Stimulated activated CD4-positive, alpha-beta T cell treated with anti-CD3 and anti-CD28 coated beads, Interleukin-4, amount 100 ng/mL, for 48 hours (primary cell): Measurements from ENCODE around the gene ARID4B.
"Not testable (repeated sequence)": the region's sequence is repeated elsewhere in the genome, so short reads cannot be mapped to it uniquely, and the experiment has no call there.

Experiments
- DNase-seq, 2 donors: peaks; one replicate each; pipeline ENCODE4 v3.0.0-alpha.2; 2020; ENCODE audit warnings: low read depth in 2 of 2

Gene ARID4B

DNA sequence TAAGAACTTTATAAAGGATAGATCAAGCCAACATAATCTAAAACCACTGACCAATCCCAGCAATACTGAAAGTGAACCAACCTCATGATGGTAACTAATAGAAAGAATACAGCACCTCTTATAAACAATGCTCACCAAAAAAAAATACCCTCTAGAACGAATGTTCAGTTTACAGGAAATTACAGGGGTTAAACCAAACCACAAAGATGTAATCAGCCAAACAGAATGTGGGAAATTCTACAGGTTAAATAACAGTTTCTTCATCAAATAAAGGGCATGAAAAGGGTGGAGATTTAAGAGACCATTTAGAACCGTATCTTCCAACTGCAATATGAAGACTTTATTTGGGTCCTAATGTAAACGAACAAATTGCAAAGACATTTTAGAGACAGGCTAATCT is 30.4 kb downstream of the ARID4B start:
- no peak for DNase-seq

DNA sequence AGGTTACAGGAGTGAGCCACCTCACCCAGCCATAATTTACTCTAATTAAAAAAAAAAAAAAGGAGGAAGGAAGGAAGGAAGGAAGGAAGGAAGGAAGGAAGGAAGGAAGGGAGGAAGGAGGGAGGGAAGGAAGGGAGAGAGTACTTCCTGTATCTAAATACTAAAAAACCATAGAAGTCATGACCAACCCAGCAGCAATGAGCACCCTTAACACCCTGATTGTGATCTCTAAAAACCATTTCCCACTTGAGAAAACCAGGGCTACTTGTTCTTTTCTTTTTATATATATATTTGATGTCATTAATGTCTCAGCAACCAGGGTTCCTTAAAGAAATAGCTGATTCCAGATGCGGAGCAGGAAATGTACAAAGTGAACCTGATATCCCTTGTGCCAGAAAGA is 31.2 kb downstream of the ARID4B start:
- no peak for DNase-seq

DNA sequence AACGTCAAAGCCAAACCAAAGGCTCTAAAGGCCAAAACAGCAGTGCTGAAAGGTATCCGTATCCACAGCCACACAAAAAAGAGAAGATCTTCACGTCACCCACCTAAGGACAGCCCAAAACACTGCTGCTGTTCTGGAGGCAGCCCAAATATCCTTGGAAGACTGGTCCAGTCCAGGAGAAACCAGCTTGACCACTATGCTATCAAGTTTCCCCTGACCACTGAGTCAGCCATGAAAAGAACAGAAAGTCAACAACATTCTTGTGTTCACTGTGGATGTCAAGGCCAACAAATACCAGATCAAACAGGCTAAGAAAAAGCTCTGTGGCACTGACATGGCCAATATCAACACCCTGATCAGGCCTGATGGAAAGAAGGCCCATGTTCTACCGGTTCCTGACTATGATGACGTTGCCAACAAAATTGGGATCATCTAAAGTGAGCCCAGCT is 32.1 kb downstream of the ARID4B start:
- DNase-seq: no peak

DNA sequence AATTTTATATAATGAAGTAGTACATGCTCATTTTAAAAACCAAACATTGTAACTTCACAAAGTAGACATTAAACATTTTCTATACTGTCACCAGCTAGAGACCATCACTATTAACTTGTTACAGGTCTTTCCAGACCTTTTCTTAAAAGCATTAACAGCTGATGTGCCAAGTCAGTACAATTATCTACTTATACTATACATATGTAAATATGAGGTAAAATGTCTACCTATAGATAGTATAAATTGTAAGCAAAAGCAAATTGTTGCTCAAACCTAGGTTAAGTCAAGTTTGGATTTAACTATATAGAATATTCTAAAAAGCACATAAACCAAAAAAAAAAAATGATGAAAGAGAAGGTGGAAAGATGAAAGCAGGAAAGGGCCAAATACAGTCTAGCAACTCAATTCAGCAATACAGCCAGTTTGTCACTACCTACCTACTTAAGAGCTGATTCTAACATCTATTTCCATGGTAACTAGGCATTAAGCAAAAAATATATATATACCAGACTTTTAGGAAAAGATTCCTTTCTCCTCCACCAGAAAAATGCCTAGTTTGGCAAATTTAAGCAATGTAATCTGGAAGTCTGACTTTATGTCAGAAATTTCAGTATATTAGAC is 34.5 kb downstream of the ARID4B start:
- no peak for DNase-seq

DNA sequence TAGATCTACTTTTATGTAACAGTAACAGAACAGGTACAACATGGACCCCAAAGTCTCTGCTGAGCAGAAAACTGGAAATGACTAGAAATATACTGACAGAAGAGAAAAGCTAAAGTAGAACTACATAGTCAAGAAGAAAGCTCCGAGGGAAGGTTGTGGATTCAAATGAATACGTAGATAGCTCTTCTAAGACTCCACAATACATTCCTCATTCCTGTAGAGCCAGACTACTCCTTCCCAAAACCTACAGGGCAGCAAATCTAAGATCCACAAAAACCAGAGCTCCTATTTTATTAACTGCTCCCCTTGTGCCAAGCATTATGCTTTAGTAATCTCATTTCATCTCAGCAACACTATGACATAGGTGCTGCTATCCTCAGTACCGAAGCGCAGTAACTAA is 35.2 kb downstream of the ARID4B start:
- DNase-seq: no peak

DNA sequence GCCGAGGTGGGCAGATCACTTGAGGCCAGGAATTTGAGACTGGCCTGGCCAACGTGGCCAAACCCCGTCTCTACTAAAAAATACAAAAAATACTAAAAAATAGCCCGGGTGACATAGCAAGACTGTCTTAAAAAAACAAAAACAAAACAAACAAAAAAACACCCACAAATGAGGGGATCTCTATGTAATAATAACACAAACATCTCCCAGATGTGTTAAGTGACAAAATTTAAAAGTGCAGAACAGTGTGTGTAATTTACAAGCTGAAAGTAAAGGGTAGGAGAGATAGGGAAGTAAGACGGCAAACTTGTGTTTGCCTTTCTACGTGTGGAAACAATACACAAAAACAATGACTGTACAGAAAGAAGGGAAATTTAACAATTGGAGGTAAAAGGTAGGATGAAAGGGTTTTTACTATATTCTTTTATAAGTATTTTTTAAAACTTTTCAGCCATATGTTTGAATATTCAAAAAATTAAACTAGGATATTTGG is 36.3 kb downstream of the ARID4B start:
- DNase-seq: no peak

DNA sequence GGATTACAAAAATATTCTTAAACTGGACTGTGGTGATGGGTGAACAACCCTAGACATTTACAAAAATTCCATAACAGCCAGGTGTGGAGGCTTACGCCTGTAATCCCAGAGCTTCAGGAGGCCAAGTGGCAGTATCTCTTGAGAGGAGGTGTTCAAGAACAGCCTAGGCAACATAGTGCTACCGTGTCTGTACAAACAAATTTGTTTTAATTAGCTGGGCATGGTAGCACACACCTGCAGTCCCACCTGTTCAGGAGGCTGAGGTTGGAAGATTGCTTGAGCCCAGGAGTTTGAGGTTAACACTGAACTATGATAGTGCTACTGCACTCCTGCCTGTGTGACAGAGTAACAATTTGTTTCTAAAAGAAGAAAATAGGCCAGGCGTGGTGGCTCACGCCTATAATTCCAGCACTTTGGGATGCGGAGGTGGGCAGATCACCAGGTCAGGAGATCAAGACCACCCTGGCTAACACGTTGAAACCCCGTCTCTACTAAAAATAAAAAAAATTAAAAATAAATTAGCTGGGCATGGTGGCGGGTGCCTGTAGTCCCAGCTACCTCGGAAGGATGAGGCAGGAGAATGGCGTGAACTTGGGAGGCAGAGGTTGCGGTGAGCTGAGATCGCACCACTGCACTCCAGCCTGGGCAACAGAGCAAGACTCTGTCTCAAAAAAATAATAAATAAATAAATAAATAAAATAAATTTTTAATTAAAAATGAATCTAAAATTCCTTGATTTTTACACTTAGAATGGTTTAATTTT is 37.1 kb downstream of the ARID4B start:
- no peak for DNase-seq

DNA sequence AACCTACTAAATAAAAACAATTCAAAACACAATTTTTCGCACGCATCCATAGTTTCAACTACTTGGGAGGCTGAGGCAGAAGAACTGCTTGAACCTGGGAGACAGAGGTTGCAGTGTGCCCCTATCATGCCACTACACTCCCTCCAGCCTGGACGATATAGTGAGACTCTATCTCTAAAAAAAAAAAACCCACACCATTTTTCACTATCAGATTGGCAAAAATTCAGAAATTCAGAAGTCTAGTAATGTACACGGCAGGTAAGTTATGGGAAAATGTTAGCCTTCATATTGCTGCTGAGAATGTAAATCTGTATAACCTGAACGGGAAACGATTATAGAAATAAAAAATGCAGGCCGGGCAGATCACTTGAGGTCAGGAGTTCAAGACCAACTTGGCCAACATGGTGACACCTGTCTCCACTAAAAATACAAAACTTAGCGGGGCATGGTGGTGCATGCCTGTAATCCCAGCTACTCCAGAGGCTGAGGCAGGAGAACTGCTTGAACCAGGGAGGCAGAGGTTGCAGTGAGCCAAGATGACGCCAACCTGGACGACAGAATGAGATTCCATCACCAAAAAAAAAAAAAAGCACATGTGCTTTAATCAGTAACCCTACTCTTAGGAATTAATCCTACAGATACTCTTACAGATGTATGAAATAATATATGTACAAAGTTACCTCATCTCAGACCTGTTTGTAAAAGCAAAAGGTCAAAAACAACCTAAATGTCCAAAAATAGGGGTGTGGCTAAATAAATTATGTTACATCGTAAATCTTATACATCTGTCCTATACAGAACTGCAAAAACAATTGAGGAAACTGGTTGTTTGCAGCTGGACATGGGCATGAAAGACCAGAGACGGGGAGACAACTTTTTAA is 37.9 kb downstream of the ARID4B start:
- no peak for DNase-seq

DNA sequence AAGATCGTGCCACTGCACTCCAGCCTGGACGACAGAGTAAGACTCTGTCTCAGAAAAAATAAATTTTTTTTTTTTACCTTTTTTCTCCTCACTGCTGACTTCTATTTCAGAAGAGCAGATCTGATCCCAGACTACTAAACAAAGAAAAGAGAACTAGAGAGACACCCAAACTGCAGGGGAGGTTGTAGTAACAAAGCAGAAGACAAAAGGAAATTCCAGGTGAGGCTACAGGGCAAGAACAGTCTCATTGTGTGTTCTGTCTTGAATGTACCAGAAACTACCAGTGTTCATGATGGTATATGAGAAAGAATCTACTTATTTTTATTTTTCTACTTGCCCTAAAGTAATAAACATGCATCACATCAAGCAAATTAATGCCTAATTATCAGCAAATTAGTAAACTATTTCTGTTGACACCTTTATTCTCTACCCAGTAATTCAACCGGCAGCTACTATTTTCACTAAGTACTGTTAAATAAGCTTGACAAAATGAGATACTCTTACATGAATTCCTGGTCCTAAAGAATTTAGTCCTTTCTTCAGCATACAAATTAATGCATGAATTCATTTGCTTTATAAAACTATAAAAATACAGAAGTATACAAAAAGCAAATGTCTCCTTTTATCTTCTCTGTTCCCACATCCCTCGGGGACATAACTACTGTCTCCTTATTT is 40.6 kb downstream of the ARID4B start:
- DNase-seq: no peak

DNA sequence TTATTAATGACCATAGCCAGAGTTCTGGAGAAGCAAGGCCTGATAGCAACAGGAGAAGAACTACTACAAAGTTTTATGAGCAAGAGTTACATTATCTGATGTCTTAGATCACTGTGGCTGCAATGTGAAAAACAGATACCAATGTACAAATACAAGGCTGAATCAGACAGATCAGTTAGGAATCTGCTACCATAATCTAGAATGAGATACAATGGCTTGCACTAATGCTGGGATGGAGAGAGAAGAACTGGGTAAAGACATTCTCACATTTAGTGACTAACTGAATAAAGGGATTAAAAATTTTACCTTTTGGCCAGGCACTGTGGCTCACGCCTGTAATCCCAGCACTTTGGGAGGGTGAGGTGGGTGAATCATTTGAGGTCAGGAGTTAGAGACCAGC is 41.3 kb downstream of the ARID4B start:
- DNase-seq: peak in 1 of 2 donors; percentile 11

DNA sequence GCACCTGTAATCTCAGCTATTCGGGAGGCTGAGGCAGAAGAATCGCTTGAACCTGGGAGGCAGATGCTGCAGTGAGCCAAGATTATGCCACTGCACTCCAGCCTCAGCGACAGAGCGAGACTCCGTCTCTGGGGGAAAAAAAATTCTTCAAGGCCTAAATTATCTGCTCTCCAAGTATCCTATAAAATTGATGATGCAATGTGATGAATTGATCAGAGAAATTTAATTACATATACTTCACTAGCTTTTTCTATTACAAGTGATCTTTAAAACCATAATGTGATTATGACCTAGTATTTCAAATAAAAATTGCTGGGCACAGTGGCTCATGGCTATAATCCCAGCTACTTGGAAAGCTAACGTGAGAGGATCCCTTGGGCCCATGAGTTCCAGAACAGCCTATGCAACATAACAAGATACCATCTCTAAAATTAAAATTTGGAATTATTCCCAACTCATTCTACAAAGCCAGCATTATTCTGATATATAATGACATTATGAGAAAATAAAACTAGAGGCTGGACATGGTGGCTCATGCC is 43.7 kb downstream of the ARID4B start:
- no peak for DNase-seq

DNA sequence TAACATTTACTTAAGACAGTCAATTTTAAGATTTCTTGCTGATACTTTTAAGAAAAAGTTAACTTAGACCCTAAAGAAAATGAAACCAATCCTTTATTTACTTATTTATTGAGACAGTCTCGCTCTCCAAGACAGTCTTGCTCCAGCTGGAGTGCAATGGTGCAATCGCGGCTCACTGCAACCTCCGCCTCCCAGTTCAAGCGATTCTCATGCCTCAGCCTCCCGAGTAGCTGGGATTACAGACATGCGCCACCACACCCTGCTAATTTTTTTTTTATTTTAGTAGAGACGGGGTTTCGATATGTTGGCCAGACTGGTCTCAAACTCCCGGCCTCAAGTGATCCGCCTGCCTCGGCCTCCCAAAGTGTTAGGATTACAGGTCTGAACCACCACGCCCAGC is 44.3 kb downstream of the ARID4B start:
- not testable (repeated sequence) for DNase-seq

DNA sequence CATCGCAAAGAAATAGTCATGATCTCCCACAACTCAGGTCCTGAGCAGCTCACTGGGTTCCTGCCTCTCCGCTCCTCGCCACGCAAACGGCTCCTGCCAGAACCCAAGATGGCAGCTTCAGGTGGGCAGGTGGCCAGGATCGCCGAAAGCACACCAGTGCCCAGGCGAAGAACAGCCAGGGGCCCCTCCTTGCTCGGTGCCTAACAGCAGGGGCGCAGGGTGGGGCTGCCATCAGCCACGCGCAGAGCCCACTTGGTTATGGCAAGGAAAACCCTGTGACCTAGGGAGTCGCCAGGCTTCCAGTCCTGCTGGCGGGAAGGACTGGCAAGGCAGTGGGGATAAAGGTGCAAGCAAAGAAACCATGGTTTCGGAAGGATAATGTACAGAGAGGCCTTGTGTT is 47.5 kb downstream of the ARID4B start:
- no peak for DNase-seq

DNA sequence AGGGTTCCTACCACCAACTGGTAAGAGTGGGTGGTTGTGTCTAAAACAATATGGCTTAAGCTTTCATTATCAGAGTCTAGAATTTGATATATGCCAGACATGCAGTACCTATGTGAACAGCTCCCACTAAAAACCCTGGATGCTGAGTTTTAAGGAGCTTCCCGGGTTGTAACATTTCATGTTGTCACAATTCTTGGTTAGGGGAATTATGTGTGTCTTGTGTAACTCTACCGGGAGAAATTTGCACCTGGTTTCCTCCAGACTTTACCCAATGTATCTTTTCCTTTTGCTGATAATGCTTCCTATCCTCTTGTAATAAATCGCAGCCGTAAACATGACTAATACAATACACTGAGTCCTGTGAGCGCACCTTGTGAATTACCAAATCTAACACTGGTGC is 48.3 kb downstream of the ARID4B start:
- no peak for DNase-seq

DNA sequence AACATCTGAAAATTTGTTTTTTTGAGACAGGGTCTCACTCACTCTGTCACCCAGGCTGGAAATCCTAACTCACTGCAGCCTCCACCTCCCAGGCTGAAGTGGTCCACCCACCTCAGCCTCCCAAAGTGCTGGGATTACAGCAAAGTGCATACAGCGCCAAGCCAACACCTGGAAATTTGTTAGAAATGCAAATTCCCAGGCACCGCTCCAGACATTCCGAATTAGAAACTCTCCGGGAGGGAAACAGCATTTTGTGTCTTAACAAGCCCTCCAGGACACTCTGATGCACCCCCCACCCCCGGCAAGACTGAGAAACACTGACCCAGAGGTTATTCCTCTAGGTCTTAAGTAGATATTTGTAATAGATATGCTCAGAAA is 49.1 kb downstream of the ARID4B start:
- no peak for DNase-seq

DNA sequence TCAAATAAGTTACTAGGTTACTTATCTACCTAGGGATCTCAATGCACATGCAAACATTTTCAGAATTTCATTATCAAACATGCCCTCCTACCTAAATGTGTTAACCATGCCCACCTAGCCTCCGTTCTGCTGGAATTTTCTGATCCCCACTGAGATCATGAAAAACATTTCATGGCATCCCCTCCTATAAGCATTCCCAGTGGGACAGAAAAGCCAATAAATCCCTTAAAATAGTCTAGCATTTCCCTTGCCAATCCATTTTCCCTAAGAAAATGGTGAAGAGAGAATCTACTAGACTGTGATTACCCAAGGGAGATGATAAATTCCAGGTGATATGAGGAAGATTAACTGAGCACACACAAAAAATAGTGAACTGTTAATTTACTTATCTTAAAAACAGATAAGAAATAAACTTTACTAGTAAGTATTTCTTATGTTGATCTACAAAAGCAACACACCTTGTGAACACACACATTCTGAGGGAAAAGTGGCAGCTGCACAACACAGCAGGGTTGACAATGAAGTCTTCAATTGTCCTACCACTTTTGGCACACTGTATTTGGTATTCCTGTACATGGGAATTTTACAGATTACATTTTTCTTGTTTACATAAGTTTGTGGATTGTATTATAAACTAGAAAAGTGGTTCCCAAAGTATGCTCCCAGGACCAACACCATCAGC is 49.6 kb downstream of the ARID4B start:
- no peak for DNase-seq

DNA sequence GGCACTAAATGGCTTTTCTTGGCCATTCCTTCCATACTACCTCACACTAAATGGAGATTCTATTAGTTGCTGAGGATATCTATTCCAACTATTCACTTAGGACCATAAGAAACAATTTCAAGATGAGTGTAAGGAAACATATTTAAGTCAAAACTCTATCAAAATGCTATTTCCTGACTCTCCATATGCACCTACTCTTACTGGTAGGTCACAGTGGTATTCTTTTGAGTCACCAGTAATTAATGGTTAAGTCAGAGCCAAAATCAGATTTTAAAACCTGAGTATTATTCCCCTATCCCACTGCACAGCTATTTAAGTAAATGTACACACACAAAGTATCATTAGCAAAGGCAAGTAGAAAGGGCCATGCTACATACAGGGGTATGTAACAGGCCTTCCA is 50.3 kb downstream of the ARID4B start:
- DNase-seq: no peak

DNA sequence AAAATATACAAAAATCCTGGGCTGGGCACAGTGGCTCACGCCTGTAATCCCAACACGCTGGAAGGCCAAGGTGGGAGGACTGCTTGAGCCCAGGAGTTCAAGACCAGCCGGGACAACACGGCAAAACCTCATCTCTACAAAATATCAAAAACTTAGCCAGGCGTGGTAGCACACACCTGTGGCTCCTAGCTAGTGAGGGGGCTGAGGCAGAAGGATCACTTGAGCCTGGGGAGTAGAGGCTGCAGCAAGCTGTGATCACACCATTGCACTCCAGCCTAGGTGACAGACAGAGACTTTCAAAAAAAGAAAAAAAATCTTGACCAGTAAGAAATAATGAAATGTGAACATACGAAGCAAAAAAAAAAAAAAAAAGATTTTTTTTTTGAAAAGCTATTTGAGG is 52.1 kb downstream of the ARID4B start:
- no peak for DNase-seq

DNA sequence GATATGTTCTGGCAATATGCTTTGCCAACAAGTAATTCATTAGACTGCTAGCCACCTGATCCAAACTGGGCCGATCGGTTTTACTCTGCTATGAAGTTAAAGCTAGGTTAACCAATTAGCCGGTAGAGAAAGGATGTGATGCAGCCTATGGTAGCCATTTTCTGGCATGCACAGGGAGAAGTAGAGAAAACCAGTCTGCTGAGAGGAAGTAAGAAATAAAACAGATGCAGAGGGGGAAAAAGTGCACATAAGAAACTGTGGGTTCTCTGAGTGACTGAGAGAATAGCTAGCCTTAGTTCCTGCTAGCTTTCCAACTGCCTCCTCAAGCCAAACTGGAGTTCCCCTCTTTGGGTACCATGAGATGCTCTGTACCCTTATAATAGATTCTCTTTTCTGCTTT is 52.8 kb downstream of the ARID4B start:
- no peak for DNase-seq

DNA sequence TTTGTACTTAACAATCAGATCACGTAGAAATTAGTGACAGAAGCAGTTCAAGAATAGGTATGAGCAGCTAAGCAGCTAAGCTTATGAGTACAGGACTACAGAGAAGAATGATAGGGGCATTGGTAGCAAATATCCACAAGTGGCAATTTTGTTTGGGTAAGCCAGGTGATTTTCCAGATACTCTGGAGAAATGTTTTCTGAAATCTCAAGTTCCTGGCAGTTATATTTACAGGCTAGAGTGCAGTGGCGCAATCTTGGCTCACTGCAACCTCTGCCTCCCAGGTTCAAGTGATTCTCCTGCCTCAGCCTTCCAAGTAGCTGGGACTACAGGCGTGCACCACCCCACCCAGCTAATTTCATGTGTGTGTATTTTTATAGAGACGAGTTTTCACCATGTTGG is 55.1 kb downstream of the ARID4B start:
- no peak for DNase-seq

DNA sequence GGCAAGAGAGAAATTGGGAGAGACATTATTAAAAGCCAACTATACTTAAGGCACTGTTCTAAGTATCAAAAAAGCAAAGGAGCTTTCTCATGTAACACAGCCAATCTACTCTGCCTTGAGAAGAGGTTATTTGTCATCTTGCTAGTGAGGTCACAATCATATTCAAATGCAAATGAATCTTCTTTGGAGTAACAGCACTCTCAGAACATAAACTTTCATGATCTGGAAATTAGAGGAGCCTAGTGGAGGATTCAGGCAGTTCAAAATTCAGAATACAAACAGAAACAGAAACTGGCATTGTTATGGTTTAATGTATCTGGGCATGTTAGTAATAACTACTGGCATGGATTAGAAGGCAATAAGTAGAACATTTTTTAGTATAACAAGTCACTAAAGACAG is 57.4 kb downstream of the ARID4B start:
- DNase-seq: no peak
